ENCODE data around the gene RFLNA.

Gene RFLNA

DNA sequence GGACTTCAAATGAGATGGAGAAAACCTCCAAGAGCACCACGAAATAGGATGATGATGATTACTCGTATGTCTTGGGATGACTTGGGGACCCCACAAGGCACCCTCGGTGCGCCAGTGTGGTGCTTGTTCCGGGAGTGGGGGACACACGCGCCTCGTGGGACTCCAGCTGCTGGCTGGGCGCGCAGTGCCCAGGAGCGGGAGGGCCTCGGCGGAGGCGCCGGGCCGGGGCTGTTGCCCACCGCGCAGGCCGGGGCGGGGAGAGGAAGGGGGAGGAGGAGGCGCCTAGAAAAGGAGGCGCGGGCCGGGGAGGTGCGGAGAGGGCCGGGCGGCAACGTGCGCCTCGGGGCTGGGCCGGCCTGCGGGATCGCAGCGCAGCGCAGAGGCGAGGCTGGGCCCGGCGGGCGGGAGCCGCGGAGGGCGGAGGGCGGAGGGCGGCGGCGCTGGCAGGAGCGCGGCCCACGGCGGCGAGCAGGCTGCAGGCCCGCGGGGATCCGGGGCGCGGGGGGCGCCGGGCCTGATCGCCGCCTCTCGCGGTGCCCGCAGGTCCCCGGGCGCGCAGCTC lies at the start of gene RFLNA:
Gene RFLNA, plus strand, starts transcription at position 314 of the 562 bp plus-strand sequence. CDS start 337 bp downstream, outside the sequence.
- in situ Hi-C loops (cut with MboI; ENCODE audit: low sequenced_read_pairs): no loop called here

GRCh38 chr12:124247331-124247730 lies 47.6 kb upstream of the RFLNA start:
- in situ Hi-C loops (cut with MboI; ENCODE audit: low sequenced_read_pairs): no loop called here

DNA sequence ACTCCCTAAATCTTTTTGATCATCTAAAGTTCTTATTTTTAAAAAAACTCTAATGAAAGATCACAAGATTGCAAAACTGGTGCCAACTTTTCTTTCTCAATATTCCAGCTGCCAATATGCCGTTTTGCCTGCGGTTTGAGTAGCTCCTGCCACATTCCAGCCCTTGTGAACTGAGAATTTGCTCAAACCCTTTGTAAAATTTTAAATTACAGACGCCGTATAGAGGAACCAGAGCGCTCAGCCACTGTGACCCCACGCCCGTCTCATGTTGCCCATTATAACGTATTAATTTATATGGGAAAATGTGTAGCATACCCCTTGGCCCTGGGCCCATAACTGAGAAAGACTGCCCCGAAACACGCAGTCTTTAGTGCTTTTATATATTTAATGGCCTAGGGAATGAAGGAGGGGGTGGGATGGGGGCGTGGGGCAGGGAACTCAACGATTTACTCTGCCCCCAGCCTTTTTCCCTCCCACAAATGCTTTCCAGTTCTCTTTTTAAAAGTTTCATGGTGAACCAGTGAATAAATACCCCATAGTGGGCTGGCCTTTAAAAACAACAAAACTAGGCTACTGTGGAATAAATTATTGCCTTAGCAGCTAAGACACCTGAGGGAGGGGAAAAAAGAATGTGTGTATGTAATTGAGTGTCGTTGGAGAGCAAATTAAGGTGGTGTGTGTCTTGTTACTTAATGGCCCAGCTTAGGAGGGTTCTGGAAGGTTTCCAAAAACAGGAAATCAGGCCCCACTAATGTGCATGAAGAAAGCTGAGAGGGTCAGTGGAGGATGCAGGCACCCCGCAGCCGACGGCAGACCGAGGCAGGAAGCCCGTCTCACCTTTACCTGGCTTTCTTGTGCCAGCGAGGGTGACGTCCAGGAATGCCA lies 45.7 kb upstream of the RFLNA start:
- in situ Hi-C loops (cut with MboI; ENCODE audit: low sequenced_read_pairs): no loop called here

DNA sequence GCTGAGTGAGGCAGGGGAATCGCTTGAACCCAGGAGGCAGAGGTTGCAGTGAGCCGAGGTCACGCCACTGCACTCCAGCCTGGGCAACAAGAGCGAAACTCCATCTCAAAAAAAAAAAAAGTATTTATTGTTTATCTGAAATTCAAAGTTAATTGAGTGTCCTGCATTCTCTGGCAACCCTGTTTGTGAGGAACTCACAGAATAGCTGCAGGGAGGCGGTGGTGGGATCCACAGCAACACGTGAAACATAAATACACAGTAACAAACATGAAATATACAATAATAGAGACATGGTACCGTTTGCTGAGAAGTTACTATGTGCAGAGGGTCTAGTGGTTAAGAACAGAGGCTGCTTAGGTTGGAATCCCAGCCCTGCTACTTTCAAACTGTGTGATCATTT lies 43.7 kb upstream of the RFLNA start:
- in situ Hi-C loops (cut with MboI; ENCODE audit: low sequenced_read_pairs): no loop called here

DNA sequence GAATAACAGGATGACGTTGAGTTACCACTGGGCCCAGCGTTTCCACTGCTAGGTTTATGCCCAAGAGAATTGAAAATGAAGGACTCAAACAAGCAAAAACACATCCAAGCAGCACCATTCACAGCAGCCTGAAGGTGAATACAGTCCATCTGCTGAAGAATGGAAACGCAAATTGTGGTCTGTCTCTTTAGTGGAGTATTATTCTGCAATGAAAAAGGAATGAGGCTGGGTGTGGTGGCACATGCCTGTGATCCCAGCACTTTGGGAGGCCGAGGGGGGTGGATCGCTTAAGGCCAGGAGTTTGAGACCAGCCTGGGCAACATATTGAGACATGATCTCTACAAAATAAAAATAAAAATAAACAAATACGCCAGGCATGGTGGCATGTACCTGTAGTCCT lies 41.9 kb upstream of the RFLNA start:
- in situ Hi-C loops (cut with MboI; ENCODE audit: low sequenced_read_pairs): no loop called here

- in situ Hi-C loops (cut with MboI; ENCODE audit: low sequenced_read_pairs): no loop called here
Observed at GRCh38 chr12:124254126-124254525, 40.8 kb upstream of the RFLNA start.

GRCh38 chr12:124259154-124260066 lies 35.5 kb upstream of the RFLNA start:
- in situ Hi-C loops (cut with MboI; ENCODE audit: low sequenced_read_pairs): no loop called here

DNA sequence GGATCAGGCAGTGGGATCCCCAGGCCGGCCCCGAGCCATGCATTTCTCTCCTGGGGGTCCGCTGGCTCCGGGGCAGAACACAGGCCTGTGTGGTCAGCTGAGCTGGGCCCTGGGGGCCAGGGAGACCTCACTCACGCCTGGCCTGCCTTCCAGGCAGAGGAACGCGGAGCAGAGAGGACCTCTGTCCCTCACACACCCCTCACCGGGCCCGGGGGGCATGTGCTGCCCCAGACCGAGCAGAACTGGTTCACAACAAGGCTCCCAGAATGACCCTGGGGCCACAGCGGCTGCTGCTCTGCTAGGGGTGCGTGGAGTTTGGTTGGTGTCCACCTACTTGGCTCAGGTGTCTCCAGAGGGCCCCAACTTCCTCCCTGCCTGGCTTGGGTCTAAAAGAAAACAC lies 33.0 kb upstream of the RFLNA start:
- in situ Hi-C loops (cut with MboI; ENCODE audit: low sequenced_read_pairs): no loop called here

GRCh38 chr12:124264089-124264795 lies 30.7 kb upstream of the RFLNA start:
- in situ Hi-C loops (cut with MboI; ENCODE audit: low sequenced_read_pairs): no loop called here

DNA sequence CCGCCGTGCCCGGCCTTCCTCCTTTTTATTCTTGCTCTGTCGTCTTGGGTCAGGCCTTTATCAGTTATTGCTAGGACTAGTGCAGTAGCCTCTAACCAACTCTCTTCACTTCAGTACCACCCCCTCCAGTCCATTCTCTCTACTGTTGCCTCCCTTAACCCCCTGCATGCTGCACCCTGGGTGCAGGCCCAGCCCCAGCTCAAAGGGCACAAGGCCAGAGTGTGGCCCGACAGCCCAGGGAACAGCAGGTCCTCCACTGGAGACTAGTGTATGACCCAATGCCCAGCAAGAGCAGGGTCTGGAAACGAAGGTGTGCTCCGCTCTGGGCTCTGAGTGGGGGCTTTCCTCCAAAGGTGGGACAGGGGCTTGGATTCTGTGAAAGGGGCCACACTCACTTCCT lies 30.0 kb upstream of the RFLNA start:
- in situ Hi-C loops (cut with MboI; ENCODE audit: low sequenced_read_pairs): no loop called here

DNA sequence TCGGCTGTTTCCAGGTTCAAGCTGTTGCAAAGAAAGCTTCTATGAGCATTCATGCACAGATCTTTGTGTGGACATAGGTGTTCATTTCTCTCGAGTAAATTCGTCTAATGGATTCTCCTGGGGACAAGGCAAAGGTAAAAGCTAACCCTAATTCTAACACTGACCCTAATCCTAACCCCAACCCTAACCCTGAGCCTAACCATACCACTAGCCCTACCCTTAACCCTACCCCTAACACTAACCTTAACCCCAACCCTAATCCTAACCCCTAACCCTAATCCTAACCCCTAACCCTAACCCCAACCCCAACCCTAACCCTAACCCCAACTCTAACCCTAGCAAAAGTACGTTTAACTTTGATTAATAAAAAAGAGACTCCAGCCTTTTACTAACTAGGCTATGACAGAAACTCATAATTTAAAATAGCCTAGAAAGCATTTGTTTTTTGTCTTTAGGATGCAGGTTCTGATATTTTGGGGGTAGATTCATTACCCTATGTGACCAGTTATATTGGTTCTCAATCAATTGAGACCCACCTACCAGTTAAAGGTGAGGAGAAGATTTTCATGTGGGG lies 27.6 kb upstream of the RFLNA start:
- in situ Hi-C loops (cut with MboI; ENCODE audit: low sequenced_read_pairs): no loop called here

DNA sequence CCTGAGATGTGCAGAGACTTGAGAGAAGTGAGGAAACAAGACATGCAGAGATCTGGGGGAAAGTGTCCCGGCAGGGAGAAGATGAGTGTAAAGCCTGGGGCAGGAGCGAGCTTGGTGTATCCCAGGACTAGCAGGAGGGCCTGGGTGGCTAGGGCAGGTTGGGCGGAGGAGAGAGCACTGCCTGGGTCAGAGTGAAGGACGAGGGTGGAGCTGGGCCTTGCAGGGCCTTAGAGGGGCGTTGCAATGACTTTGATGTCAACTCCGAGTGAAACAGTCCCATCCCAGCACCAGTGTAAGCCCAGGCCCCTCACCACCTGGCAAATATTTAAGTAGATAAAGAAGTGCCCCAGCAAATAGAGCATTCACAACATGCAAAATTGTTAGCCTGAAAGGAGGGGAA lies 24.2 kb upstream of the RFLNA start:
- in situ Hi-C loops (cut with MboI; ENCODE audit: low sequenced_read_pairs): no loop called here

DNA sequence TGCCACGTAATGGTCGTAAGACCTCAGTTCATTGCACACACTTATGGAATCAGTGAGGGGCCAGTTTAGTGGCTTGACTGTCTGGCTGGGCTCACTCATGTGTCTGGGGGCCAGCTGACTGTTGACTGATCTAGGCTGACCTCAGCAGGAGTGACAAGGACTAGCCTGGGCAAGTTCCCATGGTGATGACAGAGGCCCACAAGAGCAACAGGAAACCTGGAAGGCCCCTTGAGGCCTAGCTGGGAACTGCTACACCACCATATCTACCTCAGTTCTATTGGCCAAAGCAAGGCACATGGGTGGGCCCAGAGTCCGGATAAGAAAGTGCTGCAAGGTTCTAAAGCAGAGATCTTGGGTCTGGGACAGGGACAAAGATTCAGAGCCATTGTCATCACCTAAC lies 21.3 kb upstream of the RFLNA start:
- in situ Hi-C loops (cut with MboI; ENCODE audit: low sequenced_read_pairs): no loop called here

DNA sequence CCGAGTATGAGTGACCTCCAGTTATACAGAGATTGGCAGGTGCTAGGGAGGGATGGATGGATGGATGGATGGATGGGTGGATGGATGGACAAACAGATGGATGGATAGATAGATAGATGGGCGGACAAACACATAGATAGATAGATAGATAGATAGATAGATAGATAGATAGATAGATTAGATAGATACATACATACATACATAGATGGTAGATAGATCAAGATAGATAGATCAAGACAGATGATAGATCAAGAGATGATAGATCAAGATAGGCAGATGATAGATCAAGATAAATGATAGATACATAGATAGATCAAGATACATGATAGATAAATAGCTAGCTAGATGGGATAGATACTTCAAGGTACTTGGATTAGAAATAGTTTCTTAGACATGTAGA lies 18.6 kb upstream of the RFLNA start:
- in situ Hi-C loops (cut with MboI; ENCODE audit: low sequenced_read_pairs): no loop called here

DNA sequence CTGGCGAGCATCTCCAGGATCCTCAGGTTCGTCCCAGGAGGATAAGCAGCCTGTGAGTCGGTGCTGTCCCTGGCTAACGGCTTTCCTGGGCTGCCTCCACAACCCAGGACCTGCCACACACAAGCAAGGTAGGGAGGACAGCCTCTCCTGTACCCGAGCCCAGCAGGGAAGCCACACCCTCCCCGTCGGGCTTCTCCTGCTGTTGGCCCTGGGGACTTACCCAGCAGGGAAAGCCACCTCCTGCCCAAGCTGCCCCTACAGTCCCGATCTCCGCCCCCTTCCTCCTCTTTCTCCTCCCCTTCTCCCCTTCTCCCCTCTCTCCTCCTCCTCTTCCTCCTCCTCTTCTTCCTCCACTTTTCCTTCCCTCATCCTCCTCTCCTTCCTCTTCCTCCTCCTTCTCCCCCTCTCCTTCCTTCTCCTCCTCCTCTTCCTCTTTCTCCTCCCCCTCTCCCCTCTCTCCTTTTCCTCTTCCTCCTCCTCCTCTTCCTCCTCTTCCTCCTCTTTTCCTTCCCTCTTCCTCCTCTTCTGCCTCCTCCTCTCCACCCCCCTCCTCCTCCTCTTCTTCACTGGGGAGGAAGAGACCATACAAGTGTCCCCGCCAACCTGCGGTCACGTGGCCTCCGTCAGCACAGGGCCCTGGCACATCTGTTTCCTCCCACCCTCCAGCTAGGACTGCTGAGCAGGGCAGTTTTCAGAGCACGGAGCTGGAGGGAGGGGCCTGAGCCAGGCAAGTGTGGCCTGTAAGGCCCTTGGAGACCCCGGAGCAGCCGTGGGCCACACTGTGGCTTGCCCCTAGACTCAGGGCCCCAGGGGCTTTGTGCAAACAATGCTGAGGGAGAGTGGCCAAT lies 17.3 kb upstream of the RFLNA start:
- in situ Hi-C loops (cut with MboI; ENCODE audit: low sequenced_read_pairs): no loop called here

DNA sequence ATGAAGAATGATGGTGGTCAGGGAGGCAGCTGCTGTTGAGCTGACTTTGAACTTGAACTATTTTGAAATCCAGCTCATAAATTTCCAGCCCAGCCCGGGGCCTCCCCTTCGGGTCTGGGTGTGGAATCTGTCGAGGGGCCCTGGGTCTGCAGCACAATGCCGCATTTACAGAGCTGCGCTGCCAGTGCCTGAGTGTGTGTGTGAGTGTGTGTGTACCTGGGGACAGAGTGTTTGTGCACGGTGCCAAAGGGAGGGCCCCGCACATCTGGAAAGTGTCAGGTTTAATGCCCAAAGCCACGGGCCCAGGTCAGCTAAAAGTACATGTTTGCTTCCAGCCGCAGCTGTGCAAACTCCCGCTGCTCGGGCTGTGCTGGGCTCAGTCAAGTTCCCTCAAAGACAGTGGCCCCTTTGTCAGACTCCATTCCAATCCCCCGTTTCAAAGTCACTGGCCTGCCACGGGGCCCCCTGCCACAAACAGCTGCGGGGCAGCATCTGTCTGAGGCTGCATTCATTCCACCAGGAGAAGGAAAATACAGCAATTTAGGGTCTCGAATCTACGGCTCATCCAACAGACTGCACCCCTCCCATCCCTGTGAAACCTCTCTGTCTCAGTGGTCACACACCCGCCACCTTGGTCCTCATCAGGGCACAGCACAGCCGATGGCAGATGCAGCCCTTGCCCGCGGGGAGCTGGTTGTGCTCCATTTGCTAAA lies 16.3 kb upstream of the RFLNA start:
- in situ Hi-C loops (cut with MboI; ENCODE audit: low sequenced_read_pairs): no loop called here

DNA sequence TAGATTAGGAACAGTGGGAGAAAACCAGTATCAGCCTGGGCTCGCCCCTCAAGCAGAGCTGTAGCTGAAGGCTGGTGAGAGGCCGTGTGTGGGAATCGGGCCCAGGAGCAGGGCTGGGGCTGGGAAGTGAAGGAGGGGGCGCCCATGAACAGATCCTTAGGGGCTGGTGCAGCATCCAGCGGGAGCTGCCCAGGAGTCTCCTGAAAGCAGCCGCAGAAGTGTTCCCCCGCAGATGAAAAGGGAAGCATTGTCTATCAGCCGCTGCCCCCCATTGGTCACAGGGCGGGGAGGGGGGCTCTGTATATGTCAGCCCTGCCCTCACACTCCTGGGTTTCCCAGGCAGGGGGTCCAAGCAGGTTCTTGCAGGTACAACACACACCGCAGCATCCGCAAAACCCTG lies 15.6 kb upstream of the RFLNA start:
- in situ Hi-C loops (cut with MboI; ENCODE audit: low sequenced_read_pairs): no loop called here

GRCh38 chr12:124279846-124280360 lies 15.0 kb upstream of the RFLNA start:
- in situ Hi-C loops (cut with MboI; ENCODE audit: low sequenced_read_pairs): no loop called here

GRCh38 chr12:124281309-124281708 lies 13.6 kb upstream of the RFLNA start:
- in situ Hi-C loops (cut with MboI; ENCODE audit: low sequenced_read_pairs): no loop called here
